CD4-positive, alpha-beta T cell treated with Interleukin-10 for 1 hour (primary cell): ENCODE results near the gene GEMIN4.

Experiments used
- DNase-seq: peaks from one replicate; pipeline ENCODE4 v3.0.0-alpha.2; 2020

Gene GEMIN4

DNA sequence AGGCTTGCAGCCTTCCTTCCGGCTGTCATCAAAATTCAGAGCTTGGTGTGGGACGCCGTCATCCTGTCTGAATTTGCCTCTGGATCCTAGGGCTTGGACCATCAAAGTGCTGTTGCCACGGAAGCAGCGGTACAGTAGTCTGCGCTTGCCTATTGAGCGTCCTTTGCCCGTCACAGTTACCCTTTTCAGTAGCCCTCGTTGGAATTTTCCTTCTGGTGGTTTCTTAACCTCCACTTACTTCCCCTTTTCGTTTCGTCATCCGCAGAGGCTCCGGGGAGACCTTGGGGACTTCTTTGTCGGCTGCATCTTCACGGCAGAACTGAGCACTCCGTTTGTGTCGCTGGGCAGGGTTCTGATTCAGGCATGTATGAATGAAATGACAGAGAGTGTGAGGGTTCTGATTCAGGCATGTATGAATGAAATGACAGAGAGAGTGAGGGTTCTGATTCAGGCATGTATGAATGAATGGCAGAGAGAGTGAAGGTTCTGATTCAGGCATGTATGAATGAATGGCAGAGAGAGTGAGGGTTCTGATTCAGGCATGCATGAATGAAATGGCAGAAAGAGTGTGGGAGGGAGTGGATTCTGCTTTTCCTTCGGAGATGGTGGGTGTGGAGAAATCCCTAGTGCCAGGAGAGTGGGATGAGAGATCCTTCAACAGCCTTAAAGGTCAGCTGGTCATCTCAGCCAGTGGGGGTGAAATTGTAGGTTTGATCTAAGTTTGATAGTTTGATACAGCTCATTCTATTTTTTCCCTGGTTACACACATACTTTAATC, 11.6 kb downstream of the GEMIN4 start:
- DNase-seq: peak; percentile 19

DNA sequence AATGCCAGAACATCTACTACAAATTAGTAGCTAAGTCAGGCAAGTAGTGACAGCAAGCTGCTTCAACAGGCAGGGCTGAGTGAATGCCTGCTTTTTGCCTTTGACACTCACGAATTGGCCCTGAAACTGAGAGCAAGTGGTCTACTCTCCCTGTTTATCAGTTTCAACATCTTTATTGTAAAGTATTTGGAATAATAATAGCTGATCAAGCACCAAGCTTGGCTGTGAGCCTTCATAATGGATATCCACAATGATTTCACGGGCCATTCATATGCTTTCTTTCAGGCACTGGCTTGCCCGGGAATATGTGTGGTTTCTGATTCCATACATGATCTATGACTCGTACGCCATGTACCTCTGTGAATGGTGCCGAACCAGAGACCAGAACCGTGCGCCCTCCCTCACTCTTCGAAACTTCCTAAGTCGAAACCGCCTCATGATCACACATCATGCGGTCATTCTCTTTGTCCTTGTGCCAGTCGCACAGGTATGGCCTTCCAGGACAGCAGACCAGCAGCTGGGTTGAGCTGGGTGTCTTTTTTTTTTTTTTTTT, 14.4 kb downstream of the GEMIN4 start:
- DNase-seq: no peak

DNA sequence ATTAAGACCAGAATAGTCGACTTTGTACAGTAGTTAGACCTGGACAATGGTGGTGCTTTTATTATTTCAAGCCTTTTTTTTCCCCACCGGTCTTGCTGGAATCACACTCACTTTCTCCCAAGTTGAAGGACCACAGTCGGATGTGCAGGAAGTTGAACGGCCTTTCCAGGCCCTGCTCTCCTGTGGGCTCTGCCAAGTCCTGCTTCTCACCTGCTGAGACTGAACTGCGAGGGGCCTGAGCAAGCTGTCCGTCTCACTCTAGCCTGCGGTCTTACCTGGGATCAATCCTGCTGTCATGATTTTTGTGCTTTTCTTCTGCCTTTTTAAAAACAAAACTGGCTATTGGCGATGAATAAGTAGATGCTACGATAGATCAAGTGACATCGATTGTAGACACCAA, 18.3 kb downstream of the GEMIN4 start:
- no peak for DNase-seq

DNA sequence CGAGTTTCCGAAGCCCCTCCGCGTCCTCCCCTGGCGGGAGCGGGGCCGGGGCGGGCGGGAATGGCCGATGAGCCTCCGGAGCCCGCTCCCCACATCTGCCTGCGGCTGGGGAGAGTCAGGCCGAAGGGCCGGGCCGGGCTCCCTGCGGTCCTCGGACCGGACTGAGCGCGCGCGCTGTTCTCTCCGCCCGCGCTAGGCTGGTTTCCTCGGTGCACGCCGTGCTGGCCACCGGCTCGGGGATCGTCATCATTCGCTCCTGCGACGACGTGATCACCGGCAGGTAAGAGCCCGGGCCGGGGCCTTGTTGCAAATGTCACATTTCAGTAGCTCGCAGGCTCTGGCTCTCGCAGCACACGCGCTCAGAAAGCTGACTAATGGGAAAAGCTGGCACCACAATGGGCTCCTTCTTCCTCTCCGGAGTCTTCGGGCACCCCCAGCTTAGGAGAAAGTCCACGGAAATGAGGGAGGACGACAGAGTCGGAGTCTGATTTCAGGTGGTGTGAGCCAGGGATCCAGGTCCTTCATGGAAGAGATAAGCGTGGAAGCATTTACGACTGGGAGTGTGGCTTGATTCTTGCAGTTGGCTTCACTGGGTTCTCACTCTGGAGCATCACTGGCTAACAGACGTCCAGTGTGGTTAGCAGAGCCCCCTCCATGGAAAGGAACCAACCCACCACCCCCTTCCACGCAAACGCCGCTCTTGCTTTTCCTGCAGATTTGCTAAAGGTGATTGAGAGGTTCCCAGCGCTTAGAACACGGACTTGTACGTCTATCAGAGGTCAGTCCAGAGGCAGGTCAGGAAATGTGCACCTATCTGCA, 19.0 kb downstream of the GEMIN4 start:
- no peak for DNase-seq

DNA sequence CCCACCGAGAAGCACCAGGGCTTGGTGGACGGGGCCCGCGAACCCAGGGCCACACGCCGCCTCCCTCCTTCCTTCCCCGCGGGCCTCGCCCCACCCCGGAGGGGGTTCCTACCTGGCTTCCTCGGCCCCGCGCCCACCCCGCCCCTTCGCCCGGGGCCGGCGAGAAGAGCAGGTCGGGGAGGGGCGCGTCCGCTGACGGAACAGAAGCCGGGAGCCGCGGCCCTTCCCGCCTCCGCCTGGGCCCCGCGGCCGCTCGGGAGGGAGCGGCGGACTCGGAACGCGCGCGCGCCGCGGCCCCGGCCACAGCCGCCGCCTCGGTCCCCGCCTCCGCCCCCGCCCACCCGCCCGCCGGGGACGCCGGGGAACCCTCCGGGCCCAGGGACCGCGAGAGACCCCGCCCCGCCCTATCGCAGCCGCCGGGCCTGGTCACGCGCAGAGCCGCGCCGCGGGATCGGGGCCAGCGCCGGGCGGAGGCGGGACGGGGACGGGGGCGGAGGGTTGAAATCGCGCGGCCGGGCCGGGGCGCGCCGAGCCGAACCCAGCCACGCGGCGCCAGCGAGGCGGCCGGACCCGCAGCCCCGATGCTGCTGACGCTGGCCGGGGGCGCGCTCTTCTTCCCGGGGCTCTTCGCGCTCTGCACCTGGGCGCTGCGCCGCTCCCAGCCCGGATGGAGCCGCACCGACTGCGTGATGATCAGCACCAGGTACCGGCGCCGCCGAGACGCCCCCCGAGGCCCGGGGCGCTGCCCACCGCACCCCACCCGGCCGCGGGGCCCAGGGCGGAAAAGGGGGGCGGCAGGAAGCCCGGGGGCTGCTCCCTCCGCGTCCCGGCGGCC, 19.8 kb downstream of the GEMIN4 start, which contains the start of gene TLCD3A:
TLCD3A (plus strand) TSS at position 530 of the 835 bp plus-strand sequence; CDS start at position 582, 52 bp downstream.
- DNase-seq: peak; percentile 58

- DNase-seq: no peak
Measured at GRCh38 chr17:731644-732066, 20.4 kb downstream of the GEMIN4 start.

GRCh38 chr17:728911-729310, 23.2 kb downstream of the GEMIN4 start:
- DNase-seq: no peak

DNA sequence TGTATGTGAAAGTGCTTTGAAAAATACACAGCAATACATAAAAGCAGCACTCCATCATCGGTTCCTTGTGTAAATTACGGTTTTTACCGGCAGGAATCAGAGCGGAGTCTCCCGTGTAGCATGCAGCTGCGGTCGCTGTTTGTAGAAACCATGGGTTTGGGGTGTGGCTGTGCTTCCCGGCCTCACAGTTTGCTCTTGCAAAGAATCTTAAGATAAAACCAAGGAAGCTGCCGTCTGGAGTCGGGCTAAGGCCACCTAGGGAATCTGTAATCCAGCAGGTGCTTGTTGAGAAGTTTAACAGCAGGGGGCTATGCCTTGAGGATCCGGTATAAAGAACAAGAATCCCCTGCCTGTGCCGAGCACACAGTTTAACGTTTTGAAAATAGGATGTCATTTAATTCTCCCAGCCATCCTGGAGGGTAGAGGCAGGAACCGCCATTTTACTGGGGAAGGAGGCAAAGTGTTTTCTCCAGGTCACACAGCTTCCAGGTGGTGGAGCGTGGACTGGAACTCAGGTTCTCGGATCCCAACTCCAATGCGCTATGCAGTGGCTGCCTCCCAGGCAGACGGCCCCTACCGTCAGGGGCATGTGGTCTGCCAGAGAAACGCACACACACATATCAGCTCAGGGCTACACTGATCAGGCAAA, 25.7 kb downstream of the GEMIN4 start:
- no peak for DNase-seq

DNA sequence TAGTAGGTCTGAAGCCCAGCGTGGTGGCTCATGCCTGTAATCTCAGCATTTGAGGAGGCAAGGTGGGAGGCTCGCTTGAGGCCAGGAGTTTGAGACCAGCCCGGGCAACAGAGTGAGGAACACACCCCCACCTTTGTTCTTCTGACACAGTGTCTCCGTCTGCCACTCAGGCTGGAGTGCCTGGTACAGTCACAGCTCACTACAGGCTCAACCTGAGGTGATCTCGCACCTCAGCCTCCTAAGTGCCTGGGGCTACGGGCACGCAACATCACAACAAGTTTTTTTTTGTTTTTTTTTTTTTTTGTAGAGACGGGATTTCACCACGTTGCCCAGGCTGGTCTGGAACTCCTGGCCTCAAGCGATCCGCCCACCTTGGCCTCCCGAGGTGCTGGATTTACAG, 26.3 kb downstream of the GEMIN4 start:
- no peak for DNase-seq

DNA sequence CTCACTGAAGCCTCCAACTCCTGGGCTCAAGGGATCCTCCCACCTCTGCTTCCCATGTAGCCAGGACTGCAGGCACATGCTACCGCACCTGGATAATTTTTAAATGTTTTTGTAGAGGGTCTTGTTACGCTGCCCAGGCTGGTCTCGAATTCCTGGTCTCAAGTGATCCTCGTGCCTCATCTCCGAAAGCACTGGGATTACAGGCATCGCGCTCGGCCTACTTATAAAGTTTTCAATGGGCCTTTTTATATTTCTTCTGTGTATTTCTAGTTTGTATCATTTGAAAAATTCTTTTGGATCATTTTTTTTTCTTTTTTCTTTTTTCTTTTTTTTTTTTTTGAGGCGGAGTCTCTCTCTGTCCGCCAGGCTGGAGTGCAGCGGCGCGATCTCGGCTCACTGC, 27.0 kb downstream of the GEMIN4 start:
- DNase-seq: no peak

DNA sequence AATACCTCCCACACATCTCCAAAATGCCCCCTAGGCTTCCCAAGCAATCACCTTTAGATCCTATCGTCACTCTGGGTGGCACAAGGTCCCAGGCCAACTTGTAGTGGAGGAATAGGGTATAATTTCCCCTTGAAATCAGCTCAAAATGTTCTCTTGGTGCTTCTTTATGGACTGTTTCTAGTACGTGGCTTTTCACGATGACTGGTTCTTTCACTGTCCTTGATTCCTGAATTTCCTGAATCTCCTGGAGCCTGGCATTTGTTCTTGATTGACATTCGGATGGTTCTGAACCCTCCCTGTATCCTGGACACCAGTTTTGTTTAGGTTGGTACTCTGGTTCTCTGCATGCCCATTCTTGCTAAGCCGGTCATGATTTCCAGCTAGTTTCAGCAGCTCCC, 30.5 kb downstream of the GEMIN4 start:
- no peak for DNase-seq

GRCh38 chr17:720706-721539, 31.1 kb downstream of the GEMIN4 start:
- no peak for DNase-seq

GRCh38 chr17:718075-718474, 34.0 kb downstream of the GEMIN4 start:
- DNase-seq: no peak

DNA sequence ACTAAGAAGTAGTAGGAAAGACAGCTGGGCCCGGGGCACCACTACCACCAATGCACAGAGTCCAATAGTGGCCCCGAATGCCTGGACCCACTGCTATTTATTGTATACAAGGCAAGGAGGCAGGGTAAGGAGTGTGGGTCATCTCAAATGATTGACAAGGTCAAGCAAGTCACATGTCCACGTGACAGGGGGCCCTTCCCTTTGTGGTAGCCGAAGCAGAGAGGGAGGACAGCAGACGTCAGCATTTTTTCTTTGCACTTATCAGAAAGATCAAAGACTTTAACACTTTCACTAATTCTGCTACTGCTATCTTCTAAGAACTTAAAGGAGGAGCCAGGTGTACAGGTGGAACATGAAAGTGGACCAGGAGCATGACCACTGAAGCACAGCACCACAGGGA, 43.9 kb downstream of the GEMIN4 start:
- DNase-seq: no peak

DNA sequence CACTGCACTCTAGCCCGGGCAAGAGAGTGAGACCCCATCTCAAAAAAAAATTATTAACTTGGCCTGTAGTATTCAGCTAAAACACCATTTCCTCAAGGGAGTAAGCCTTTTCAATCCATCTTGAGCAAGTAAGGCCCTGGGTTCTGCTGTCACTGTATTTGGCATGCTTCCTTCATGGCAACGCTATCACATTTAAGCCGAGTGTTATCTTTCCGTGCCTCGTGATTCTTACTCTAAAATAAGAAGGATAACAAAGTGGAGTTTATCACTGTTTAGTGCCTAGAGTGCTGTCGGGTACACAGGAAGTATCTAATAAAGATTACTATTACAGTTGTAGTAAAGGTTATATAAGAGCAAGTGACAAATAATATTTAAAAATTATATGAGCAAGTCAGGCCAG, 46.2 kb downstream of the GEMIN4 start:
- DNase-seq: no peak

- DNase-seq: no peak
Measured at GRCh38 chr17:705011-705410, 47.1 kb downstream of the GEMIN4 start.

DNA sequence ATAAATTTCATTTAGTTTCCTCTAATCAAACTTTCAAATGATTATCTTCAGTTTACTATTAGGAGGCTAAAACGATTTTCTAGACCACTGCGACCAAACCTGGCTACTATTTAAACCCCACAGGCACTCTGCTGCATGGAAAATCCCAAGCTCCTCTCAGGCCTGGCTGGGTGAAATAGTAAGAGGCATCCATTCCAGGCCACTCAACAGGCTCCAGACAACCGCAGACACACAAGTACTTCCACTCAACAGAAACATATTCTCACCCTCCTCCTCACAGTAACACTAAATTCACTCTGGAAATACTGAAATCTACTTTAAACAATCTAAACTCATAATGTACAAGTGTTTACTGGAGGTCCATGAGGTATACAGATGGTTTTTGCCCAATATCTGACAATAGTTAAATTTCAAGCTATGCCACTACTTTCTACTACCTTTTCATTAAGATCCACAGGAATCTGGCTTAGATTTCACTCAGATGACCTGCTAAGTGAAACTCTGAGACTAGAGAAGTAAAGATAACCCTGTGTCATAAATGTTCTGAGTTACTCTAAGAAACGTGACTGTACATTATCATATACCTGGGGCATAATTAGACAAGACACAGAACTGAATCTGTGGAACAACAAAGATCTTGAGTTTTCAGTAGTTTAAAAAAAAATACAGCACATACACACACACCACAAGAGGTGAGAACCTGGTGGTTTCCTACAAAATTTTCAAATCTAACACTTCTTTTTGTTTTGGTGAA, 47.8 kb downstream of the GEMIN4 start:
- DNase-seq: no peak

- no peak for DNase-seq
Measured at GRCh38 chr17:703081-703875, 48.8 kb downstream of the GEMIN4 start.

GRCh38 chr17:700504-701094, 51.5 kb downstream of the GEMIN4 start:
- peak; percentile 68 for DNase-seq
